Activated T-cell treated with anti-CD3 and anti-CD28 coated beads for 4 hours (primary cell): Measurements from ENCODE around the gene LGI2.

Experiments
- DNase-seq: peaks from one replicate; pipeline ENCODE4 v3.0.0-alpha.2; 2020

Gene LGI2

GRCh38 chr4:24956763-24957162 lies 74.0 kb downstream of the LGI2 start:
- no peak for DNase-seq

DNA sequence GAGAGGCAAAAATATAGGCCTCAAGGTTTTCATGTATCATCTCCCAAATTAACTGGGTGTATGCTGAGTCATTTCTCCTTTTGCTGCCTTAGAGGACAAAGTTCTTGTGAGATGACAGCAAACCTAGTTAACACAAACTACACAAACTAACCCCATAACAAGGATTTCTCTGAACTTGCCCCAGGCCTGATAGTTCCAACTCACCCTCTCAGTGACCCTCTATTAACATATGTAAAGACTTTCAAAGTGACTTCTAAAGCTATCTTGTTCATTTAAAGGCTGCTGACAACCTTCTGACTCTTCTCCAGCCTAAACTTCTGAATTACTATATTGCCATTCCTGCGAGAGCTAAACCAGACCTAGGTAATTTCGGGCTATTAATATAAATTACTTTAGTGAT lies 74.7 kb downstream of the LGI2 start:
- DNase-seq = no peak

GRCh38 chr4:24952667-24953066 lies 78.1 kb downstream of the LGI2 start:
- no peak for DNase-seq

DNA sequence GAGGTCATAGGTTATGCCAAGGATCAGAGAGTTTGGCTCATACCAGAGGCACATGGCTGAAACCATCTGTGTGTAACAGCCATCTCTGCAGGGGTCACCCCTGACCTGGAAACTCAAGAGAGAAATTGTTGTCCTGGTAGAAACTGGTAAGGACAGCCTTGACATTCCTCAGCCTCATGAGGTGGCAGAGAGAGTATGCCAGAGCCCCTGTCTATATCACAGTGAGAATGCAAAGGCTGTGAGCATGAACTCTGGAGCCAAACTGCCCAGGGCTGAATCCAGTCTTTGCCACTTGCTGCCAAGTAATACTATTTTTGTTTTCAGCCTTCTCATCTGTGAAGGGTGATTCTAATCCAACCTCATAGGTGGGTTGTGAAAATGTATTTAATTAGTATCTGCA lies 80.8 kb downstream of the LGI2 start:
- no peak for DNase-seq
